A172 (cell line): ENCODE results near the gene REG1A. TPM values are rescaled to one million over a fixed set of nuclear protein-coding genes. Genes with fewer than 3 reads are reported as not detected.

ENCODE experiments used
- DNase-seq: peaks from one replicate; pipeline ENCODE4 v3.0.0-alpha.2; 2015; ENCODE audit warnings: low spot score
- total RNA-seq: library from RNA; depleted of rRNA; stranded (reverse); fragments of >200 nt; shearing (Covaris generic); gene quantifications from 2 replicates; pipeline ENCODE4 v1.2.3, GENCODE V29; 2014; rRNA removed

The REG1A gene, protein sequence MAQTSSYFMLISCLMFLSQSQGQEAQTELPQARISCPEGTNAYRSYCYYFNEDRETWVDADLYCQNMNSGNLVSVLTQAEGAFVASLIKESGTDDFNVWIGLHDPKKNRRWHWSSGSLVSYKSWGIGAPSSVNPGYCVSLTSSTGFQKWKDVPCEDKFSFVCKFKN
- total RNA-seq, result not detected in 2 replicates

DNA sequence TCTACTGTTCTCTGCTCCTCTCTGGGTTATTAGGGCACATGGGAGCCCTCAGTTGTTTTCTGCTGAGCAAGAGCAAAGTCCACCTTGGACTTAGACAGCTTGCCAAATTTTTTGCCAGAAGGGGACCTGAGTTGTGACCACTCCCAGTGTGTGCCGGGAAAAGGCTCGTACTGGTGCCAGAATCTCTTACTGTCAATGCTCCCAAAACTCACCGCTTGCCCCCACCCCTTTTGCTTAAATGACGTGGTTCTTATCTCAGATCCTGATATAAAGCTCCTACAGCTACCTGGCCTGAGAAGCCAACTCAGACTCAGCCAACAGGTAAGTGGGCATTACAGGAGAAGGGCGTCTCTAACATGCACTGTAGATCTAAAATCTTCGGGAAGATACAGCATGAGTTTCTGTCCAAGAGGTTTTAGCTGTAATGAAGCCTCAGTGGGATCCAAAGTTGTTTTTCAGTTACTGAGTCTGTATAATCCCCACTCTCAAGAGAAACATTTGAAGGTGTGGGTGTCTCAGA lies at the start of gene REG1A:
TSS of gene REG1A (plus strand) at position 295 of the 520 bp plus-strand sequence. CDS start 374 bp downstream, outside the sequence.
- DNase-seq, result no peak

- no peak for DNase-seq
Measured at GRCh38 chr2:79071078-79071477, 49.2 kb upstream of the REG1A start.

DNA sequence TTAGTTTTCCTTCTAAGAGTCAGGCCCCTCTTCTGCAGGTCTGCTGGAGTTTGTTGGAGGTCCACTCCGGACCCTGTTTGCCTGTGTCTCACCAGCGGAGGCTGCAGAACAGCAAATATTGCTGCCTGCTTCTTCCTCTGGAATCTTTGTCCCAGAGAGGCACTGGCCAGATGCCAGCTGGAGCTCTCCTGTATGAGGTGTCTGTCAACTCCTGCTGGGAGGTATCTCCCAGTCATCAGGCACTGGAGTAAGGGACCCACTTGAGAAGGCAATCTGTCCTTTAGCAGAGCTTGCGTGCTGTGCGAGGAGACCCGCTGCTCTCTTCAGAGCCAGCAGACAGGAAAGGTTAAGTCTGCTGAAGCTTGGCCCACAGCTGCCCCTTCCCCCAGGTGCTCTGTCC lies 37.3 kb upstream of the REG1A start:
- DNase-seq, result no peak

GRCh38 chr2:79083597-79084251 lies 36.6 kb upstream of the REG1A start:
- no peak for DNase-seq

DNA sequence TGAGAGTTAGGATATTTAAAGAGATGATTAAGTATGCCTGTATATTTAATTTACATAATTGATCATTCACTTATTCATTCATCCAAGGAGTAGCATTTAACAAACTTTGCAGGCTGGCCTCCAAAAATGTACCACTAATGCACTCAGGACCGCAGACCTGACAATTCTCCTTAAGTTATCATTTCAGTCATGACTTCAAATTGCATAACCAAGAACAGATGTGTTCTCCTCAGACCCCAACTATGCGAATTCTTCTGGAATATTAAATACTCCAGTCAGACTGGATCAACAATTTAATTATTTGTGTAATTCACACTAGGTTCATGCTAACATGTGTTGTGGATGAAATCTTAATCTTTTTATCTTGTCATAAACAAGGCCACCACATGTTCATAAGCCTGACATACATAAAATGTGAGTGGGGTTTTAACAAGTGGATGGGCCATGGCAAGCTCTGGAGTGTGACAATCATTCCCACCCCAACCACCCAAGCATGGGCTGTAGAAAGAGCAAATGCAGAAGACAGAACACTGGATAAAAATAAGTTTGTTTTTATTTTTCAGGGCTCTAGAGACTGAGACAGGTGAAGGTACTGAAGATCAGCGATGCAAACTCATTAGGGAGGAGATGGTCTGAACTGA lies 35.7 kb upstream of the REG1A start:
- no peak for DNase-seq

GRCh38 chr2:79085382-79085781 lies 34.9 kb upstream of the REG1A start:
- no peak for DNase-seq

DNA sequence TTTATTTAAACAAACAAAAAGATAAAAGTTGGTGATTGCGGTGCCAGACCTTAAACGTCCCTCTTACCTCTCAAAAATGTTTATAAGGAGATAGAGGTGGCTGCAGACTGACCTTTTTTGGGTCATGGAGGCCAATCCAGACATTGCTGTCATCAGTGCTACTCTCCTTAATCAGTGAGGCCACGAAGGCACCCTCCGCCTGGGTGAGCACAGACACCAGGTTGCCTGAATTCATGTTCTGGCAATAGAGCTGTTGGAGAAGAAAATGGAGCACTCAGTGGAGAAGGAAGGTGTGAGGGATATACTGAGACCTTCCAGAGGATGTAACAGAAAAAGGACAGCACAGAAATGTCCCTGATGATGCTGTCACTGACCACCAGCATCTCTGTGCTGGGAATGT lies 34.0 kb upstream of the REG1A start:
- DNase-seq, result no peak

DNA sequence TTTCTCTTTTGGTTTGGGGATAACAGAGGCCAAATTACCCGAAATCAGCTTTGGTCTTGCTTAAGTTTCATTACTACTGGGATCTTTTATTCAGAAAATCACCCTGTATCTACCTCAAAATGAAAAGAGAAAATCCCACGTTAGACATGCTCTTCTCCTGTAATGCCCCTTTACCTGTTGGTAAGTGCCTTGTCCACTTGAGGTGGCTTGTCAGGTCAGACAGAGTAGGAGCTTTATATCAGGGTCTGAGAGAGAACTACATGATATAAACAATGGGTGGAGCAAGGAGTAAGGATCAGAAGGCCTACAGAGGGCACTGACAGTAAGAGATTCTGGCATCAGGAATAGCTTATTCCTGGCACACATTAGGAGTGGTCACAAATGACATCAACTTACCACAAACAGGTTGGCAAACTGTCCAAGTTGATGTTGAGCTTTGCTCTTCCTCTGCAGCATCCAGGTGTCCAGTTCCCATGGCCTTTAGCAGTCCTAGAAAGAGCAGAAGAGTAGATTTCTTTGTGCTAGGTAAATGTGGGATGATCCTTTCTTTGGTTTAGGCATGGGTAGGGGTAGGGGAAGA lies 32.4 kb upstream of the REG1A start, which contains the start of gene REG1B:
TSS of gene REG1B (minus strand) at position 209 of the 580 bp plus-strand sequence. CDS start 381 bp downstream, outside the sequence.
- no peak for DNase-seq

GRCh38 chr2:79090693-79091092 lies 29.6 kb upstream of the REG1A start:
- DNase-seq, result no peak

- no peak for DNase-seq
Measured at GRCh38 chr2:79097843-79098242, 22.4 kb upstream of the REG1A start.

DNA sequence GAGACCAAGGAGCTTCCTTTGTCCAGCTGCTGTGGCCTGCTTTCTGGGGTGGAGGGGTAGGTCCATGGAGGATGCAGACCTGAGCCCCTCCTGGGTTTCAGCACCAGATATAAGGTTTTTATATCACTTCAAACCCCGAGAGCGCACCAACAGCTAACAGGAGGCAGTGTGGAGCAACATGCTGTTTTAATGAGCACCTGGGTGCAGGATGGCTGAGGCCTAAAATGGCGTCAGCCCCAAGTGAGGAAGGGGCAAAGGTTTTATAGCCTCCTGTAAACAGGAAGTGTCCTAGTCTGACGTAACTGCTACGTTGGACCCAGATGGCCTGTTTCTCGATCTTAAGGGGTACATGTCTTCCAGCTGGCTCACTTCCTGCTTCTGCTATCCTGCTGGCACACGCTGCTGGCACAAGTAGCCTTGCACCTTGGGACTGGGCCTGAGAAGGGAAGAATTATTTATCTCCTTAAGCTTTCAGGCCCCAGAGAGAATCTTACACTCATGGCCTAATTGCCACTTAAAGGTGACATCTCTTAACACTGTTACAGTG lies 21.1 kb upstream of the REG1A start:
- no peak for DNase-seq

DNA sequence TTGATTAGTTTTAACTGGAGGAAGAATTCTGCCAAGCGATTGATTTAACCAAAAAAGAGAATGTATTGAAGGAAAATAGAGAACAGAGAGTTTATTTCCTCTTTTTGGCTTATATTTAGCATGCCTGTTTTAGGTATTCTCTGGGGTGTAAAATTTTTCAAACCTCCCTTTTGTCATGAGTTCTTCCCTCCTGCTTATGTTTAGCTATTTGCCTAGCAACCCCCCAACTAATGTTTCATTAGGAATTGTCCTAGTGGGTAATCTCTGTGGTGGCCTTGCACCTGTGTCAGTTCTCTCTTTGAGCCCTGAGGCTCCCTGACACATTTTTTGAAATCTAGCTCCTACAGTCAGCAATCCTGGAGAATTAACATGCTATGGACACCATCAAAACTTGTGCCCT lies 20.0 kb upstream of the REG1A start:
- DNase-seq, result no peak

DNA sequence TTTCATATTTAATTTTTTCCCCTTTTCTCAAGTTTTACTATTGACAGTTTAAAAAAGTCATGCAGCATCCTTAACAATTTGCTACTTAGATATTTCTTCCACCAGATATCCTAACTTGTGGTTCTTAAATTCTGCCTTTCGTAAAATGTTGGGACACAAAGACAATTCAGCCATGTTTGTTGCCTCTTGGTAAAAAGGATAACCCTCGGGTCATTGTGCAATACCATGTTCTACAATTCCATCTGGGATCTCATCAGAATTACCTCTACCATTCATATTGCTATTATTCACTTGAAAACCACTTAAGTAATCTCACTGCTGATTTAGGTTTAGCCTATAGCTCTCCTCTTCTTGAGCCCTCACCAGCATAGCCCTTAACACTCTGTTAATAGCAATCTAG lies 19.3 kb upstream of the REG1A start:
- no peak for DNase-seq

GRCh38 chr2:79103214-79103613 lies 17.1 kb upstream of the REG1A start:
- no peak for DNase-seq

DNA sequence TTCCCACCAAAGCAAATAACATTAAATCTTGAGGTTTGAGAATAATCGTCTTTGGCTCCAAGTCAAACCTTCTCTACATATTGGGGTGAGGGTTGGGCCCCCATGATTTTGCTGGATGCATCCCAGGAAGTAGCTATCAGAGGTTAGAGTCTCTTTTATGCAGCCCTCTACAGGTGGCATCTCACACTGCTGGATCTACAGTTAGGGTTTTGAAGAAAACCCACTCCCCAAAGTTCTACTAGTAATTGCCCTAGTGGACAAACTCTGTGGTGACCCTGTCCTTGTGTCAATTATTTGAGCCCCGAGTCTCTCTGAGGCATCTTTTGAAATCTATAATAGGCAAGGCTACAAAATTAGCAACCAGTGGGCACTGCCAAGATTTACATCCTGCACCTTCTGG lies 15.0 kb upstream of the REG1A start:
- DNase-seq, result no peak

DNA sequence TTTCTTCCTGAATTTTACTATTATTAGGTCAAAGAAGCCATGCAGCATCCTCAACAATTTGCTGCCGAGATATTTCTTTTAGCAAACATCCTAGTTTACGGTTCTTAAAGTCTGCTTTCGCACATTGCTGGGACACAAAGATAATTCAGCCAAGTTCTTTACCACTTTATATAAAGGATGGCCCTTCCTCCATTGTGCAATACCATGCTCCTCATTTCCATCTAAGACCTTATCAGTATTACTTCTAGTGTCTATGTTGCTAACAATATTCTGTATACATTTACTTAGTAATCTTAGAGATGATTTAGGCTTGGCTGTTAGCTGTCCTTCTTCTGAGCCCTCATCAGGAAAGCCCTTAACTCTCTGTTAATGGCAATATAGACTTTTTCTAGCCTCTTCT lies 8.0 kb upstream of the REG1A start:
- no peak for DNase-seq

- no peak for DNase-seq
Measured at GRCh38 chr2:79114797-79115494, 5.3 kb upstream of the REG1A start.

GRCh38 chr2:79116997-79117928 lies 3.0 kb upstream of the REG1A start:
- DNase-seq, result no peak

DNA sequence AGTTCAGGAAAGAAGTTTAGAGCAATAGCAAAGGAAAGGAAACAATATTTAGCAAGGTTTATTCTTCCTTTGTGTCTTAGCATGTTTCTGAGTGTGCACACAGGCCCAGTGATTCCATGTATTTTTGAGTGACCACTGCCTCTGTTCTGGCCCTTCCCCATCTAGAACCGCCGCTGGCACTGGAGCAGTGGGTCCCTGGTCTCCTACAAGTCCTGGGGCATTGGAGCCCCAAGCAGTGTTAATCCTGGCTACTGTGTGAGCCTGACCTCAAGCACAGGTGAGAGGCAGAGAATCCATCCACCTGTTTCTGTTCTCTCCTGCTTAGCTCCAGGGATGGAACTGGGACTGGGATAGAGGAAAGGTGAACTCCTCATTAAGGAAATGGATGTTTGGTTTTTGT lies 2.4 kb downstream of the REG1A start:
- no peak for DNase-seq

DNA sequence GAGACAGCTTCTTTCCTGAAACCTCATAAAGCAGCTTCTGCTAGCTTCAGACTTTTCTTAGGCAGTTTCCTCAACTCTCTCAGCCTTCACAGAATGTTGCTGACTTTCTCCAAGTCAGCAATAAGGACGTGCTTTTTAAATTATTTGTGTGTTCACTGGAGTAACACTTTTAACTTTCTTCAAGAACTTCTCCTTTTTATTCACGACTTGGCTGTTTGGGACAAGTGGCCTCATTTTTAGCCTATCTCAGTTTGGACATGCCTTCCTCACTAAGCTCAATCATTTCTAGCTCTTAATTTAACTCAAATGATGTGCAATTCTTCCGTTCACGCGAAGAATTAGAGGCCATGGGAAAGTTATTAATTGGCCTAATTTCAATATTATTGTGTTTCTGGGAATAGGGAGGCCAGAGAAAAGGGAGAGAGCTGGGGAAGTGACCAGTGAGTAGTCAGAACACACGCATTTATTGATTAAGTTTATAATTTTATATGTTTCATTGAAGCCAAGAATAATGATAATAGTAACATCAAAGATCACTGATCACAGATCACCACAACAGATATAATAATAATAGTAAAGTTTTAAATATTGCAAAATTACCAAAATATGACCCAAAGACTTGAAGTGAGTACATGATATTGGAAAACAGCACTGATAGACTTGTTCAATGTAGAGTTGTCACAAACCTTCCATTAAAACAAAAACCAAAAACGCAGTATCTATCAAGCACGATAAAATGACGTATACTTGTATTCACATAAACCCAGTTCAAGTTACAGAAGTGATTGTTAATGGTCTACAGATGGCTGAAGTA lies 4.8 kb downstream of the REG1A start:
- no peak for DNase-seq
